HepG2 (cell line): ENCODE measurements around the gene MPV17L2. TPM values are rescaled to one million over a fixed set of nuclear protein-coding genes. Genes with fewer than 3 reads are reported as not detected.

Experiments used
- ASH2L ChIP-seq: fragments of 300-600, 200-600 bp; sonication (generic); IDR thresholded peaks from 2 replicates; pipeline ENCODE4 v1.7.0; 2017; ENCODE audit warnings: low read depth, mild to moderate bottlenecking, moderate library complexity, mixed read lengths, low read length; ENCODE audit not compliant: insufficient read length
- CBX5 ChIP-seq: sonication (generic); formaldehyde crosslinking; IDR thresholded peaks from 2 replicates; pipeline ENCODE4 v1.4.0; 2020; ENCODE audit warnings: missing genetic modification reagents, borderline replicate concordance
- GATAD1 ChIP-seq: IDR thresholded peaks from 2 replicates; pipeline ENCODE4 v1.6.1; 2016; ENCODE audit warnings: missing genetic modification reagents, missing compliant biosample characterization
- KDM5B ChIP-seq: sonication (generic); formaldehyde crosslinking; IDR thresholded peaks from 2 replicates; pipeline ENCODE4 v1.4.0; 2020; ENCODE audit warnings: missing genetic modification reagents, mild to moderate bottlenecking, borderline replicate concordance
- POGZ ChIP-seq: sonication (generic); formaldehyde crosslinking; IDR thresholded peaks from 2 replicates; pipeline ENCODE4 v1.4.0; 2020; ENCODE audit warnings: mild to moderate bottlenecking, missing genetic modification reagents
- REPIN1 ChIP-seq: sonication (generic); formaldehyde crosslinking; IDR thresholded peaks from 2 replicates; pipeline ENCODE4 v1.8.0; 2022; ENCODE audit warnings: missing genetic modification reagents, low read depth, mild to moderate bottlenecking, borderline replicate concordance
- SMARCC2 ChIP-seq: fragments of 450-650 bp; IDR thresholded peaks from 2 replicates; pipeline ENCODE4 v1.6.1; 2017; ENCODE audit warnings: antibody characterized with exemption, mild to moderate bottlenecking
- STAT5B ChIP-seq: sonication (generic); formaldehyde crosslinking; IDR thresholded peaks from 2 replicates; pipeline ENCODE4 v1.4.0; 2020; ENCODE audit warnings: missing genetic modification reagents
- TOPORS ChIP-seq: sonication (generic); formaldehyde crosslinking; IDR thresholded peaks from 2 replicates; pipeline ENCODE4 v1.8.0; 2023; ENCODE audit warnings: mild to moderate bottlenecking, missing genetic modification reagents
- ZBTB10 ChIP-seq: sonication (generic); formaldehyde crosslinking; IDR thresholded peaks from 2 replicates; pipeline ENCODE4 v1.4.0; 2020; ENCODE audit warnings: missing genetic modification reagents, borderline replicate concordance
- ZNF431 ChIP-seq: sonication (generic); formaldehyde crosslinking; IDR thresholded peaks from 2 replicates; pipeline ENCODE4 v1.9.0; 2022; ENCODE audit warnings: missing genetic modification reagents, low read depth, mild to moderate bottlenecking, borderline replicate concordance
- ZNF496 ChIP-seq: sonication (generic); formaldehyde crosslinking; IDR thresholded peaks from 2 replicates; pipeline ENCODE4 v1.8.1; 2023; ENCODE audit warnings: mild to moderate bottlenecking, moderate library complexity, missing genetic modification reagents; ENCODE audit not compliant: insufficient replicate concordance
- ZSCAN5A ChIP-seq: sonication (generic); formaldehyde crosslinking; IDR thresholded peaks from 2 replicates; pipeline ENCODE4 v1.8.0; 2022; ENCODE audit warnings: mild to moderate bottlenecking, missing genetic modification reagents, borderline replicate concordance
- ZSCAN9 ChIP-seq: IDR thresholded peaks from 2 replicates; pipeline ENCODE4 v1.6.1; 2016; ENCODE audit warnings: borderline replicate concordance
- ZZZ3 ChIP-seq: sonication (generic); formaldehyde crosslinking; IDR thresholded peaks from 2 replicates; pipeline ENCODE4 v1.4.0; 2020; ENCODE audit warnings: missing genetic modification reagents, mild to moderate bottlenecking, borderline replicate concordance
- polyA plus RNA-seq, 8 experiments: library from polyadenylated mRNA; depleted of rRNA in 3 of 8; stranded (reverse) in 7 of 8; unstranded in 1 of 8; fragments of >200 nt; fragmentation: Illumina TruSeq in 4 of 8; extraction: Trizol in 4 of 8; gene quantifications; 2 replicates each; pipeline versions ENCODE4 v1.2.1 to v1.2.3, GENCODE V29; 2011 to 2016; ENCODE audit warnings: low read depth in 4 of 8, missing spikeins in 1 of 8, mixed read lengths in 1 of 8; ENCODE audit not compliant: insufficient read depth in 1 of 8
- total RNA-seq, 5 experiments: library from RNA; depleted of rRNA; stranded (reverse); fragments of >200 nt; fragmentation: Illumina TruSeq; extraction: Trizol; gene quantifications; 2 replicates each; pipeline ENCODE4 v1.2.3, GENCODE V29; 2016; ENCODE audit warnings: low read depth in 1 of 5
- TF ChIP-seq, protein P1 (sequence below): sonication (generic); formaldehyde crosslinking; IDR thresholded peaks from 2 replicates; pipeline ENCODE4 v1.4.0; 2020; ENCODE audit warnings: missing genetic modification reagents
- TF ChIP-seq, protein P2 (sequence below): sonication (generic); formaldehyde crosslinking; IDR thresholded peaks from 2 replicates; pipeline ENCODE4 v1.4.0; 2020; ENCODE audit warnings: missing genetic modification reagents
- TF ChIP-seq, protein P3 (sequence below): sonication (generic); formaldehyde crosslinking; IDR thresholded peaks from 2 replicates; pipeline ENCODE4 v1.5.1; 2020; ENCODE audit warnings: missing genetic modification reagents, mild to moderate bottlenecking, borderline replicate concordance

MPV17L2 gene
- total and polyA plus RNA-seq, 2 of the 13 experiments (the other 11 are each of a cell fraction or from before 2014, with no cell fraction given) = 13.6 to 16.7 TPM

DNA sequence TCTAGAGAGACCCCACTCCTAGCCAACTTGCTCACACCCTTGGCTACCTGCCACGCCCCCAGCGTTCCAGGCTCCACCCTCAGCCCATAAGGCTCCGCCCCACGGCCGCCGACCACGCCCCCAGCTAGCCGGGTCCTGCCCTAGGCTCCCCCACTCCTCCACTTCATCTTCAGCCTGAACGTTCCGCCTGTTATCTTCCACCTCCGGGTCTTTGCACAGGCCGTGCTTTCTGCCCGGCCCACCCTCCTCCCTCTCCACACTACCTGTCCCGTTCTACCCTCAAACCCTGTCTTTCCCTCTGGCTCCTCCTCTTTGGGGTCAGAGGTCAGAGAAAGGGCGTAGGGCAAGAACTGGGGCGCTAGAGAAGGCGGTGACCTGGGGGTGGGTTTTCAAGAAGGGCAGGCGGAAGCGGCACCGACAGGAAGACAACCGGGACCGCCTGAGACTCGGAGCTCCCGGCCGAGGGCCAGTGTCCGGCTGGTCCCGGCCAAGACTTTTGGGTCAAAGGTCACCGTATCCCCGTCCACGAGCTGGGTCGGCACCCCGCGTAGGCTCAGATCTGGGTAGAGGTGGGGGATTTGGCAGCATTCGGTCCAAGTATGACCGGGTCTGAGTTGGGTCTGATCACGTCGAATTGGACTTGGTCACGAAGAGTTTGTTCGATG is 31.0 kb downstream of the MPV17L2 start (continued):
- TF ChIP-seq, protein P1, sequence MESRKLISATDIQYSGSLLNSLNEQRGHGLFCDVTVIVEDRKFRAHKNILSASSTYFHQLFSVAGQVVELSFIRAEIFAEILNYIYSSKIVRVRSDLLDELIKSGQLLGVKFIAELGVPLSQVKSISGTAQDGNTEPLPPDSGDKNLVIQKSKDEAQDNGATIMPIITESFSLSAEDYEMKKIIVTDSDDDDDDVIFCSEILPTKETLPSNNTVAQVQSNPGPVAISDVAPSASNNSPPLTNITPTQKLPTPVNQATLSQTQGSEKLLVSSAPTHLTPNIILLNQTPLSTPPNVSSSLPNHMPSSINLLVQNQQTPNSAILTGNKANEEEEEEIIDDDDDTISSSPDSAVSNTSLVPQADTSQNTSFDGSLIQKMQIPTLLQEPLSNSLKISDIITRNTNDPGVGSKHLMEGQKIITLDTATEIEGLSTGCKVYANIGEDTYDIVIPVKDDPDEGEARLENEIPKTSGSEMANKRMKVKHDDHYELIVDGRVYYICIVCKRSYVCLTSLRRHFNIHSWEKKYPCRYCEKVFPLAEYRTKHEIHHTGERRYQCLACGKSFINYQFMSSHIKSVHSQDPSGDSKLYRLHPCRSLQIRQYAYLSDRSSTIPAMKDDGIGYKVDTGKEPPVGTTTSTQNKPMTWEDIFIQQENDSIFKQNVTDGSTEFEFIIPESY (CRISPR knock-in tag) = peak; percentile 22; the same call in 1 of the 2 replicates
- no peak for TF ChIP-seq SMARCC2
- TF ChIP-seq TOPORS (CRISPR knock-in tag) = peak; percentile 69; the same call in 1 of the 2 replicates
- no peak for TF ChIP-seq ZSCAN9
- TF ChIP-seq KDM5B (CRISPR knock-in tag) = peak; percentile 38; the same call in 1 of the 2 replicates
- TF ChIP-seq ZSCAN5A (CRISPR knock-in tag) = peak; percentile 43; the same call in 1 of the 2 replicates
- TF ChIP-seq ZNF431 = no peak
- TF ChIP-seq GATAD1 (CRISPR knock-in tag) = peak; percentile 68; the same call in 1 of the 2 replicates
- TF ChIP-seq, protein P2, sequence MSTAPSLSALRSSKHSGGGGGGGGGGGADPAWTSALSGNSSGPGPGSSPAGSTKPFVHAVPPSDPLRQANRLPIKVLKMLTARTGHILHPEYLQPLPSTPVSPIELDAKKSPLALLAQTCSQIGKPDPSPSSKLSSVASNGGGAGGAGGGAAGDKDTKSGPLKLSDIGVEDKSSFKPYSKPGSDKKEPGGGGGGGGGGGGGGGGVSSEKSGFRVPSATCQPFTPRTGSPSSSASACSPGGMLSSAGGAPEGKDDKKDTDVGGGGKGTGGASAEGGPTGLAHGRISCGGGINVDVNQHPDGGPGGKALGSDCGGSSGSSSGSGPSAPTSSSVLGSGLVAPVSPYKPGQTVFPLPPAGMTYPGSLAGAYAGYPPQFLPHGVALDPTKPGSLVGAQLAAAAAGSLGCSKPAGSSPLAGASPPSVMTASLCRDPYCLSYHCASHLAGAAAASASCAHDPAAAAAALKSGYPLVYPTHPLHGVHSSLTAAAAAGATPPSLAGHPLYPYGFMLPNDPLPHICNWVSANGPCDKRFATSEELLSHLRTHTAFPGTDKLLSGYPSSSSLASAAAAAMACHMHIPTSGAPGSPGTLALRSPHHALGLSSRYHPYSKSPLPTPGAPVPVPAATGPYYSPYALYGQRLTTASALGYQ (CRISPR knock-in tag) = no peak
- no peak; the same call in 1 of the 2 replicates for TF ChIP-seq ZZZ3 (CRISPR knock-in tag)
- TF ChIP-seq, protein P3, sequence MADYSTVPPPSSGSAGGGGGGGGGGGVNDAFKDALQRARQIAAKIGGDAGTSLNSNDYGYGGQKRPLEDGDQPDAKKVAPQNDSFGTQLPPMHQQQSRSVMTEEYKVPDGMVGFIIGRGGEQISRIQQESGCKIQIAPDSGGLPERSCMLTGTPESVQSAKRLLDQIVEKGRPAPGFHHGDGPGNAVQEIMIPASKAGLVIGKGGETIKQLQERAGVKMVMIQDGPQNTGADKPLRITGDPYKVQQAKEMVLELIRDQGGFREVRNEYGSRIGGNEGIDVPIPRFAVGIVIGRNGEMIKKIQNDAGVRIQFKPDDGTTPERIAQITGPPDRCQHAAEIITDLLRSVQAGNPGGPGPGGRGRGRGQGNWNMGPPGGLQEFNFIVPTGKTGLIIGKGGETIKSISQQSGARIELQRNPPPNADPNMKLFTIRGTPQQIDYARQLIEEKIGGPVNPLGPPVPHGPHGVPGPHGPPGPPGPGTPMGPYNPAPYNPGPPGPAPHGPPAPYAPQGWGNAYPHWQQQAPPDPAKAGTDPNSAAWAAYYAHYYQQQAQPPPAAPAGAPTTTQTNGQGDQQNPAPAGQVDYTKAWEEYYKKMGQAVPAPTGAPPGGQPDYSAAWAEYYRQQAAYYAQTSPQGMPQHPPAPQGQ = no peak
- no peak for TF ChIP-seq STAT5B
- 0 out of 2 replicates have a peak, but pooled peaks have one; percentile 41 for TF ChIP-seq CBX5 (CRISPR knock-in tag)
- TF ChIP-seq ZNF496 = no peak
- peak; percentile 59 for TF ChIP-seq ASH2L
- no peak for TF ChIP-seq ZBTB10 (CRISPR knock-in tag)
- 0 out of 2 replicates have a peak, but pooled peaks have one; percentile 72 for TF ChIP-seq REPIN1 (CRISPR knock-in tag)
- TF ChIP-seq POGZ (CRISPR knock-in tag) = peak; percentile 34; the same call in 1 of the 2 replicates
